ELF-1 (cell line): Measurements from ENCODE around the gene BCAP29.
A peak's percentile ranks its signal among the peaks of the same experiment; 100 is the strongest.
"Not testable (repeated sequence)": the region's sequence is repeated elsewhere in the genome, so short reads cannot be mapped to it uniquely, and the experiment has no call there.

ENCODE experiments used
- DNase-seq: peaks from one replicate; pipeline ENCODE4 v3.0.0-alpha.2; 2016; ENCODE audit warnings: low read depth, low spot score

The BCAP29 gene, protein sequence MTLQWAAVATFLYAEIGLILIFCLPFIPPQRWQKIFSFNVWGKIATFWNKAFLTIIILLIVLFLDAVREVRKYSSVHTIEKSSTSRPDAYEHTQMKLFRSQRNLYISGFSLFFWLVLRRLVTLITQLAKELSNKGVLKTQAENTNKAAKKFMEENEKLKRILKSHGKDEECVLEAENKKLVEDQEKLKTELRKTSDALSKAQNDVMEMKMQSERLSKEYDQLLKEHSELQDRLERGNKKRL

DNA sequence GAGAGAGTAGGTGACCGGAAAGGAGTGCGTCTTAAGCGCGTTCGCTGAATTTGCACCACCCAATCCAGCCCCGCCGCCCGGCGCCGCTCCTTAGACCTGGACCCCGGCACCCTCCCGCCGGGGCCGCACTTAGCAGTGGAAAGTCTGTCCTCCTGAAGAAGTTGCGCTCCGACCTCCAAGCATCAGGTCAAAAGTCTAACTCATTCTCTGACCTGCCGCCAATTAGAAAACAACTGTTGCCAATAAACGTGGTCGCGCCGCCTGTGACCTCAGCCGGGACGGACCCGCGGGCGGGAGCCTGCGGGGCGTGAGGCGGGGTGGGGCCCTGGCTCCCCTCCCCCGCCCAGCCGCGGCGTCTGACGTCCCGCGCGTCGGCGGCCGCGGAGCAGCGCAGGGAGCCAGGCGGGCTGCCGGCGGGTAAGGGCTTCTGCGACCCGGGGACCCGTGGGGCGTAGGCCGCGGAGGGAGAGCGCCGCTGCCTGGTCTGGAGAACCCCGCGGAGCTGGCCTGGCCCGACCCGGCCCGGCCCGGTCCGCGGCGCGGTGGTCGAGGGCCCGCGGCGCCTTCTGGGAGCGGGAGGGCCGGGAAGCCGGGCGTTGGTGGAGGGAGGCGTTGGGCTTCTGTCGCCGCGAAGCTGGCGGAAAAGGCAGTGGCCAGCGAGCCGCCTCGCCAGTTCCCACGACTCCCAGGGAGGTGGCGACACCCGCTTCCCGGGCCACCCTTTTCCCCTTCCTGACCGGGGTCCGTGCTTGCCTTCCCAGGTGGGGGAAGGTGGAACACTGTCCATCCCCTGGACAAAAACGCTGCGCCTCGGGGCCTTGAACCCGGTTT, at the start of gene BCAP29:
TSS of gene BCAP29 (plus strand) at position 362 of the 831 bp plus-strand sequence. CDS start 527 bp downstream, outside the sequence.
- DNase-seq: peak; percentile 83

DNA sequence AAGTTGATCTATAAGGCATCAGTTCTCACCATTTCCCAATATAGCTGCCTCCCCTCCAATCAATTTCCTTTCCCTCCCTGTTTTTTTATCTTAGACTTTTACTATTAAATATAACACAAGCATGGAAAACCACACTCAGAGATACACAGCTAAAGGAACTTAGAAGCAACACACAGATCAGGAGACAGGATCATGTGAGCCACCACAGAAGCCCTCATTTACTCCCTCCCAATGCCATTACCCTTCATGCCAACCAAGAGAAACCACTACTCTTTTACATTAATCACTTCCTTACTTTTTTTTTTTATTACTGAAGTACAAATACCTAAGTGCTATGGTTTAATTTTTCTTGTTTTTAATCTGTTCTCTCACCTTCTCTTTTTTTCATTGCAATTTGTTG, 49.3 kb upstream of the BCAP29 start:
- no peak for DNase-seq

DNA sequence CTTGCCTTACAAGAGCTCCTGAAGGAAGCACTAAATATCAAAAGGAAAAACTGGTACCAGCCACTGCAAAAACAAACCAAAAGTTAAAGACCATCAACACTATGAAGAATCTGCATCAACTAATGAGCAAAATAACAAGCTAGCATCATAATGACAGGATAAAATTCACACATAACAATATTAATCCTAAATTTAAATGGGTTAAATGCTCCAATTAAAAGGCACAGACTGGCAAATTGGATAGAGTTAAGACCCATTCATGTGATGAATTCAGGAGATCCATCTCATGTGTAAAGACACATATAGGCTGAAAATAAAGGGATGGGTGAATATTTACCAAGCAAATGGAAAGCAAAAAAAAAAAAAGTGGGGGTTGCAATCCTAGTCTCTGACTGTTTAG, 45.9 kb upstream of the BCAP29 start:
- no peak for DNase-seq

DNA sequence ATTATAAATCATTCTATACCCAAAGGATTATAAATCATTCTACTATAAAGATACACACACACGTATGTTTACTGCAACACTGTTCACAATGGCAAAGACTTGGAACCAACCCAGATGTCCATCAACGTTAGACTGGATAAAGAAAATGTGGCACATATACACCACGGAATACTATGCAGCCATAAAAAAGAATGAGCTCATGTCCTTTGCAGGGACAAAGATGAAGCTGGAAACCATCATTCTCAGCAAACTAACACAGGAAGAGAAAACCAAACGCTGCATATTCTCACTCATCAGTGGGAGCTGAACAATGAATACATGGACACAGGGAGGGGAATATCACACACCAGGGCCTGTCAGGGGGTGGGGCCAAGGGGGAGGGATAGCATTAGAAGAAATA, 42.8 kb upstream of the BCAP29 start:
- DNase-seq: not testable (repeated sequence)

DNA sequence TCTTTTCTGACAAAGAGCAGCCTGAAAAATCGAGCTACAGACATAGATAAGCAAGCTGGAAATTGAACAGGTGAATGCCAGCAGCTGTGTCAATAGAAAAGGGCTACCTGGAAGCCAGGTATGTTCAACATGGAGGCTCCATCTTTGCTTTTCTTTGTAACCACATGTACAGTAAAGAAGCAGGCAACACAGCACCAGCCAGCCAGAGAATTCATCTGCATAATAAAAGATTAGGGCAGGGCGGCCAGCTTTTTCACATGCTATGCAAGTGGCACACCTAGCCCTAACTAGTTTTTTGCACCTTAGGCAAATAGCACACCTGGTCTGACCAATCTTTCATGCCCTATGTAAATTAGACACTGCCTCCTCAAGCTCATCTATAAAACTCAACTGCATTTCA, 42.0 kb upstream of the BCAP29 start:
- peak; percentile 46 for DNase-seq

DNA sequence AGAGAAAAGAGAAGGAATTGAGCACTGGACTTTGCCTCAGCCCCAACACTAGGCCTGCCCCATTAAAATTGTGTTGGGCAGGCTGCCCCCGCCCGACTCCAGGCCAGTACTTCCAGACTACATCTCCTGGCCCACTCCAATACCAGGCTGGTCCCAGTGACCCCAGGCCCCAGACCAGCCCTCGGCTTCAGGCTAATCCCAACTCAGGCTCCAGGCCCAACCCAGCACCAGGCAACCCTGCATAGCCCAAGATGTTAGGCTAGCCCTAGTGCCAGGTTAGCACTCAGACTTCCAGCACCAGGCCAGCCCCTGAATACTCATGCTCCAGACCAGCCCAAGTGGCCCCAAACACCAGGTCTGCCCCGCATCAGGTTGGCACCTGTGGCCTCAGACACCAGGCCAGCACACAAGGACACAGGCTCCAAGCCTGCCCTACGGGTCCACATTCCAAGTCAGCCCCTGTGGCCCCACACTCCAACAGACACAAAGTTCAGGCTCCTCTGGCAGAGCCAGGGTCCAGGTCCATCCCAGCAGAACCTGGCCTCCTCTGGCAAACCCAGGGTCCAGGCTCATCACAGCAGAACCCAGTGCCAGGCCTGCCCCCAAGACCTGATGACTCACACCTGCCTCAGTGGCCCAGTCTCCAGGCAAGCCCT, 36.6 kb upstream of the BCAP29 start:
- no peak for DNase-seq

DNA sequence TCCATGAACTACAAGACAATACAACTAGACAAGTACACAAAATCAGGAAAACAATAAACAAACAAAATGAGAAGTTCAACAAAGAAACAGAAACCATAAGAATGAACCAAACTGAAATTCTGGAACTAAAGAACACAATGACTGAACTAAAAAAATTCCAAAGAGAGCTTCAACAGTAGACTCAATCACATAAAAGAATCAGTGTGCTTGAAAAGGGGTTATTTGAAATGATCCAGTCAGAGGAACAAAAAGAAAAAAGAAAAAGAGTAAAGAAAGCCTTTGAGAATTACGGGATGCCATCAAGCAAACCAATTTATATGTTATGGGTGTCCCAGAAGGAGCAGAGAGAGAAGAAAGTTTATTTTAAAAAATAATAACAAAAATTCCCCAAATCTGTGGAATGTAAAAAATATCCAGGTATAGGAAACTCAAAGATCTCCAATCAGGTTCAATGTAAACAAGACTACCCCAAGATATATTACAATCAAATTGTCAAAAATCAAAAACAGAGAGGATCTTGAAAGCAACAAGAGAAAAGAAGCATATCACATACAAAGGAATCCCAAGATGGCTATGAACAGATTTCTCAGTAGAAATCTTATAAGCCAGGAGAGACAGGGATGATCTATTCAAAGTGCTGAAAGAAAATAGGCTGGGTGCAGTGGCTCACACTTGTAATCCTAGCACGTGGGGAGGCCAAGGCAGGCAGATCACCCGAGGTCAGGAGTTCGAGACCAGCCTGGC, 35.0 kb upstream of the BCAP29 start:
- DNase-seq: no peak

DNA sequence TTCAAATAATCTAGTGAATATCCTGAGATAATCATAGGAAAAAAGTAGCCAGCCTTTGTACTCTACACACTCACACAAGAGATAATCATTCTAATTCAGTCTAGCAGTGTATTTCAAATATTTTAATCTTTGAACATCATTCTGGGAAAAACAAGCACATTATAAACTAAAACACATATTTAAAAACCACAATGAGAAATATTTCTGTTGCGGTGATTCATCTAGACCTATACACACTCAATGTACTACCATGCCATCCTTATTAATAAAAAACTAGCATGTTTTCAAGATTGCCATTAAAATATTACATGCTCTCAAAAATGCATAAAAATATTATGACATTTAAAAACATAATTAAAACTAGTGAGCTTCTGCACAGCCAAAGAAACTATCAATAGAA, 28.1 kb upstream of the BCAP29 start:
- DNase-seq: no peak

DNA sequence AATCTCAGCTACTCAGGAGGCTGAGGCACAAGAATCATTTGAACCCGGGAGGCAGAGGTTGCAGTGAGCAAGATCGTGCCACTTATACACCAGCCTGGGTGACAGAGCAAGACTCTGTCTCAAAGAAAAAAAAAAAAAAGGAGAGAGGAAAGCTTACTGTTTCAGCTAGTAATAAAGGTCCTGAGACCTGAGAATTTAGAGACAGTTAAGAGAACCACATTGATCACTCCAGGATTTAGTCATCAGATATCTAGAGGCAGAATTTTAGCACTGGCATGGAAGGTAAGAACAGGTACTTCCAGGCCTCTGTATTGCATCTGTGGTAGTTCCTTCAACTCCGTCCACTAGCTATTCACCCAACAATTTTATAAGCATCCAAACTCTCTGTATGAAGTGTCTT, 24.2 kb upstream of the BCAP29 start:
- no peak for DNase-seq

DNA sequence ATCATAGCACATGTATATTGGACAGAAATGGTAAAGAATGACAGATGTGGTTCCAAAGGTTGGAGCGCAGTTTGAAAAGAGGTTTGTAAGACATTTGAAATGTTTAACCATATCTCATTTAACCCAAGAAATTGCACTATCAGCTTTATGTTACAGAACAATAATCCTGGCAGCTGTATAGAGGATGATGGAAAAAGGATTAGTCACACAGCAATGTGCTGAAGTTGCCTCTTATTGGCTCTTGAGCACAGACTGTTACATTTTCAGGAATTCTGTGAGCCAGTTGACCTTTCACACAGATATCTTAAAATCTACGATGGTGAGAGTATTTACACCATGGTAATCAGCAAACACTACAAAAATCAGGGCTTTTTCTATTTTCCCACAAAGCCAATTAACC, 20.2 kb upstream of the BCAP29 start:
- no peak for DNase-seq

DNA sequence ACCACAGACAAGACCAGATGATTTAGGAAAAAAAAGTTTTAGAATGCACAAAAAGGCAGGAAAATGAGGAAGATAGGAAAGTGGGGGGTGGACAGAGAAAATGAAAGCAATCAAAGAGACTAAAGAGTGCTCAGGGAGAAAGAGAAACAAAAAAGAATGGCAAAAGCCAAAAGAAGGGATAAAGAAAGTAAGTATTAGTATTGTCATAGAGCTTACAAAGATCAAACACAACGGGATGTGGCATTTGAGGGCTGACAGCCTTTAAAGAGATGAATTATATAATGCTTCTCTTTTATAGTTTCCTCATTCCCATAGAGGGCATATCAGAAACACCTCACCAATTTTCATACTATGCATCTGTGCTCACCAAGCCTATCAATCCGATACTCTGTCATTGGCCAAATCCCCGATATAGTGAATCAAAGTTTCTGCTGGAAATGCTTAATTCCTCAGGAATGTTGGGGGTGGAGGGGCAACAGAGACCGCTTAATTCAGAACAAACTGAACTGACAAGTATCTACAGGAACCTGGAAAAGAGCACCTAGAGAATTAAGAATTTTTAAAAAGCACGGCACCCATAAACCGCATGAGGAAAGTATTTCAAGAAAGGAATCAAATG, 19.0 kb upstream of the BCAP29 start:
- DNase-seq: no peak

DNA sequence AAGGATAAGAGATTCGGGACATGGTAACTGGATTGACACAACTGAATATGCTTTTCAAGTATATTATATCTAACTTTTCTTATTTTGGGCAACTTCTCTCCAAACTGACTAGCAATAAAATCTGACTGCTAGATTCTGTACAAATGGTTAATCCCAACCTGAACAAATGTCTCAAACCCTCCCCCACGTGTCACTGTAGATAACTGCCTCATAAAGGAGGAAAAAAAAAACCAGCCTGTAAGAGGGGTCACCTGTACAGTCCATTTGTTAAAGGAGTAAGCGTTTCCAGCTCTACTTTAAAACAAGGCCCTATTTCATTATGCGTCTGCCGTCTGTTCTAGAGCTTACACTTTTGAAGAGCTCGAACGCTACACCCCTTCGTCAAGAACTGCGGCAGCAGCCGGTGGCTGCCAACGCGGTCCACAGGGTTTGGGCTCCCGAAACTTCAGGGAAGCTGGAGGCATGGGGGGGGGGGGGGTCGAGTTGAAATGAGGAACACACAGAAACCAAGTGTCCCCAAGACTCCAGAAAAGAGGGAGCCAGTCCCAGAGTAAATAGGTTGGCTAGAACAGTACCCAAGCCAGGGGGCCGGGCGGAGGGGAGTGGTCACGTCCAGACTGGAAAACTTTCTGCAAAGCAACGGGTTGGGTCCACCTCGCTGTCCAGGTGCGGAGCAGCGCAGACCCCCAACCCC, 16.8 kb upstream of the BCAP29 start:
- DNase-seq: no peak

DNA sequence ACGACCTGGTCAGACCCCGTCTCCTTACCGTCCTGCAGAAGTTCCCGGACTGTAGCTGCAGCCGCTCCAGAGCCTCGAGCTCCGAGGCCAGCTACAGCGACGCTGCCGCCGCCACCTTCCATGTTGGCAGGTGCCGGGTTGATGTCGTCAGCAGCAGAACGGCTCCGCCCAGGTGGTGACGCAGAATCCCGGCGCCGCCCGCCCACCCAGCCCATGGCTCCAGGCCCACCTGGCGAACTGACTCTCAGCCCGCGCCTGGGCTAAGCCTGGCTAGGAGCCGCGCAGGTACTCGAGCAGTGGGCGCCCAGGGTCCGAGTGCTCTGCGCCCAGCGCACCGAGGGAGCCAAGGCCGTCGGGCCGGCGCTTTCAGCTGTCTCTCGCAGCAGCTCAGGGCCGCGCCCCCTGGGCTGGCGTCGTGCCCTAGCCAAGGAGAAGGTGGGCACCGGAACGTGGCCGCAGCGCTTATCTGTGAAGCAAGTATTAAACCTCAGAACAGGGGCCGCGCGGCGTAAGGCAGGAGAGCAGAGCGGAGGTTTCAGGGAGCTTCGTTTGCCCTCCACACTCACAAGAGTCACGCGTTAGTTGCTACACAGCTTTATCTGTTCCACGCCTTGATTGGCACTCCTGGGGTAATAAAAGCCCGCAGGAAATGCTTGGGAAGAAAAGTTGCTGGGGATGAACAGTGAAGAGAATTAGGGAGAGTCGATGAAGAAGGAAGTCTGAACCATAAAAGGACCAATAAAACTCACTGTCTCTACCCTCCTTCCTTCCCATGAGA, 16.1 kb upstream of the BCAP29 start, which contains the start of the genes COG5 and DUS4L:
TSS of gene COG5 (minus strand) at position 146 of the 778 bp plus-strand sequence. CDS start at position 122, 24 bp downstream.
TSS of gene DUS4L (plus strand) at position 197 of the 778 bp plus-strand sequence. CDS start 3,100 bp downstream, outside the sequence.
- peak; percentile 92 for DNase-seq

DNA sequence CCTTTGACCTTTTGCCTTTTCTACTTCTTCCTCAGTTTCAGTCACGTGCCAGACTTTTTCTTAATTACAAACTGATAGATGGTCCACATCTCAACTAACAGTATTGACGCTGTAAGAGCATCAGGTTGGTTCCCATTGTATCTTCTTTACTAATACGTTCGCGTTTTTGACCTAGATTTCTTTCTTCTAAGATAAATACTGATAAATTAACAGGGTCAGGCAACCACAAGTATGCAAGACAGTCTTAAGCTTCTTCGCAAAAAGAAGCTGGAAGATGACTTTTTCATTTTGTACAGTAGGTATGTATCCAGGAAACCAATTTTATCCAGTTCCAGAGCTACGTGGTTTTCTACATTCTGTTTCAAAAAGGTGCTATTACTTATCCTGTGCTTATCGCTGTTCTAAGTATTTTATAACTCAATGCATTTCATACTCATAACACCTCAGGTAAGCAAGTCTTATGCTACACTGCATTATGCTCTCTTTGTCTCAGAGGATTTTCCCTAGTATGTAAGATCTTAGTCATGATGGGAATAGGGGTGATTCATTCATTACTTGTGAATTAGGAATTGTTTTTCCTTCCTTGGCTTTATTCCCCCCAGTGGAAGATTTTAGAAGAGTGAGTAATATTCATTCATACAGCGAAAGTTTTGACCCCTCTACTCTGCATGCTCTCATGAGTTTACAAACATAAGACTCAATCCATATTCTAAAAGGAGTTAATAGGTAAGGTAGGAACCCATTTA, 15.3 kb upstream of the BCAP29 start:
- DNase-seq: no peak

DNA sequence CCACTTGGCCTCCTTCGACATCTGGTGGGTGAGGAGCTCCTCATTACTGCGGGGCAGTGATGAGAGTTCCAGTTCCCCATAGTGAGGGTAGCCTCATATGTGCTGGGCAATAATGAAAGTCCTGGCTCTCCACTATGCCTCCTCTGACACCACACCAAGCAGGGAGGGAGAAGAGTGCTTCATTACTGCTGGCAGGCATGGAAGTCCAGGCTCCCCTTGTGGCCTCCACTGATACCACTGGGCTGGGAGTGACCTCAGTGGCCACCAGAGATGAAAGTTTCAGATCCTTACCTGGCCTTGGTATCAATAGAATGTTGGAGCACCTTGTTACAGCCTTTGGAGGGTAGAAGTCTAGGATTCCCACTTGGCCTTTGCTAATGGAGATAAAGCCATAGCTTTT, 9.7 kb upstream of the BCAP29 start:
- no peak for DNase-seq

DNA sequence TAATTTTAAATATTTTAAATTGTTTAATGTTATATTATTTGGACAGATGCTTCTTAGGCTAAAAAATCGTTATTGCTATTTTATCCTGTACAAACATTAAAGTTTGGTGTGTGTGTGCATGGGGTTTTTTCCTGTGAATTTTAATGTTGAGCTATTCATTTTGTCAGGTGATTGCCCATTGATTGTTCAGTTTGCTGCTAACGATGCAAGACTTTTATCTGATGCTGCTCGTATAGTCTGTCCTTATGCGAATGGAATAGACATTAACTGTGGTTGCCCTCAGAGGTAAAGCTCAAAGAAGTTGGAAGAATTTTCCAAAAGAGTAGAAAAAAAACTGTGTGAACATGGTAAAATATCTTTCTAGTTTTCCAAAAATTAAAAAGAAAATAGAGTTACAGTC, 6.5 kb upstream of the BCAP29 start:
- DNase-seq: no peak

DNA sequence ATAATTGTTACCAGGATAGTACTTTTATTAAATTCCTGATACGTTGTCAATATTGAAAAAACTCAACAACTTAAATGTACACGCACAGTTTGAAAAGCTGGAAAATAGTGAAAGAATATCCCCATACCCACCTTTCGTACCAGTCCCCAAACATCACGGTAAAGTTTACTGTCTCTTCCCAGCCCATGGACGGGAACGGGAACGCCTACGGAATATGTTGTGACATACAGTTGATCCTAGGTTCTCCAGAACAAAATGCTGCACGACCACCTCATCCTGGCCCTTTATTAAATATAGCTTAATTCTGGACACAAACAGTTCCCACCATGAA, 527 bp upstream of the BCAP29 start:
- no peak for DNase-seq

DNA sequence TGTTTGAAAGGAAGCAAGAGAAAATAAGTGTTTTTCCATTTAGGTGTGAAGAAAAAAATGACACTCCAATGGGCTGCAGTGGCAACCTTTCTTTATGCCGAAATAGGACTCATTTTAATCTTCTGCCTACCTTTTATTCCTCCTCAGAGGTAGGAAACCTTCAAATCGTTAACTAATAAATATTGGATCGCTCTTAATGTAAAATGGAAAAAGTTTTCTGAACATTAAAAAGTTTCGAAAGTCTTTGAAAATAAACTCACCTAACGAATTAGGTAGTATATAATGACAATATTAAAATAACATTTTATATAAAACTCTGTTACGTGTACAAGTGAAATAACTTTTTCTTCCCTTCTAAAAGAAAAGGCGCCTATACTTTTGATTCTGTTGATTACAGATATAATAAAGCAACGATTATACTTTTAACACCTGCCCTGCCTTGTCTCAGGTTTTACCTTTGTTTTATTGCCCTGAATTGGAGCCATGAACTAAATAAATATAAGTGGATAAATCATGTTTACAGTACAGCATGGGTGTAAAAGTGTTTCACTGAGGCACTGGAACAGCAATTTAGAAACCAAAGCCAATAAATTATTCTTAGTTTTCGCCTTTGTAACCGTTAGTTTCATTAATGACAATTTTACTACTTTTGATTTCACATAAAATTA, 804 bp downstream of the BCAP29 start:
- no peak for DNase-seq
